Activated CD4-positive, alpha-beta T cell treated with anti-CD3 and anti-CD28 coated beads, Interleukin-2, amount 50 U/mL, for 4 hours (primary cell): ENCODE measurements around the gene IL5.
"Not testable (repeated sequence)": the region's sequence is repeated elsewhere in the genome, so short reads cannot be mapped to it uniquely, and the experiment has no call there.

Source experiments
- DNase-seq, 2 experiments: peaks; one replicate each; pipeline ENCODE4 v3.0.0-alpha.2; 2020

Gene IL5

DNA sequence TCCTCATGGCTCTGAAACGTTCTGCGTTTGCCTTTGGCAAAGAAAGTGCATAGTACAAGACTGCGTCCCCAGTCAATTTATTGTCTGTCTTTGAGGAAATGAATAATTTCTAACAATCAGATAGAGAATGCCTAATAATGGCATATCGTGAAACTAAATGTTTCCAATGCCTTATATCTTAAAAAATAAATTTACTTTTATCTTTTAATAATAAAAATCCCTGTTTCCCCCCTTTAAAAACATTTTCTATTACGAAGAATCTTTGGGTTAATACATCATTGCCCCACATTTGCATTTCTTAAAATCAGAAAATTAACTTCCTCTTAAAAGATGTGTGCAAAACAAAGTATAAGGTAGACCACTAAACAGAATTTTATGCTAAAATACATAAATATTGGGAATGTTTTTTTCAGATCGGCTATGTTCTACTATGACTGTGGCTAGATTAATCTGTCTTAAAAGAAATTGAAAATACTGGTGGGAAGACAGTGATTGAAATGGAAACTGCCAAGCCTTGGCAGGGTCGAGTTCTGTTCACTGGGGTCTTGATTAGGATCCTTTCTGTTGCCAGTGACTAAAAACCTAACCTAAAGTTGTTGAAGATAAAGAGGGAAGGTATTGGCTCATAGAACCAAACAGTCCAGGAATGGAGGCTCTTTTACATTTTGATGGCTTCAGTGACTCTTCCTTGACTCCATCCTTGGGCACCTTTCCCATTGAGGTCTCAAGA is at the start of gene IL5:
TSS of gene IL5 (minus strand) at position 51 of the 730 bp plus-strand sequence. CDS start at position 7, 44 bp downstream.
- no peak for DNase-seq

DNA sequence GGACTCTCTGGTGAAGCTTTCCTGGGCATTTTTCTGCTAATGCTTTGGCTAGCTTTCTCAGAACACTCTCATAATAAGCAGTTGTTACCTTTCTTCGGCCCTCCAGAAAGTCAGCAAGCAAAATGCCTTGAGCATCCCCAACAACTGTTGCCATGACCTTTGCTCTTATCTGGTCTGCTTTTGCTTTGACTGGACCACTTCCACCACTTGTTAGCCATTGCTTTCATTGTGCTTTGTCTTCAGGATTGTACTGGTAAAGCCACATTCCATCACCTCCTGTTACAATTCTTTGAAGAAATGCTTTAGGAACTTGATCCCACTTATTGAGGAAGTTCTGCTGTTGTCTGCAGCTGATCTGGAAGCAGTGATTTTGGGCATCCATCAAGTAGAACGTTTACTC is 49.2 kb upstream of the IL5 start:
- no peak for DNase-seq

- DNase-seq: no peak
Observed at GRCh38 chr5:132591145-132591544, 47.8 kb upstream of the IL5 start.

DNA sequence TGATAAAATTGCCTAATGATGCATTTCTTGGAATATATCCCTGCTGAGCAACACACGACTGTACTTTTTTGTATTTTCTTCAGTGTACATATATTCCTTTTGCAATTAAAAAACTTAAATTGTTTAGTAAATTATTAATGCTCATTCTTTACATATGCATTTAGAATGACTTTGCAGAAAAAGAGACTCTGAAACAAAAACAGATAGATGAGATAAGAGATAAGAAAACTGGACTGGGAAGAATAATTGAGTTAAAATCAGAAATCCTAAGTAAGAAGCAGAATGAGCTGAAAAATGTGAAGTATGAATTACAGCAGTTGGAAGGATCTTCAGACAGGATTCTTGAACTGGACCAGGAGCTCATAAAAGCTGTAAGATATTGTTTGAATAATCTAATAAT is 46.1 kb upstream of the IL5 start:
- no peak for DNase-seq

- no peak for DNase-seq
Observed at GRCh38 chr5:132586063-132586462, 42.7 kb upstream of the IL5 start.

- DNase-seq: not testable (repeated sequence)
Observed at GRCh38 chr5:132584560-132584959, 41.2 kb upstream of the IL5 start.

- no peak for DNase-seq
Observed at GRCh38 chr5:132576123-132576522, 32.8 kb upstream of the IL5 start.

DNA sequence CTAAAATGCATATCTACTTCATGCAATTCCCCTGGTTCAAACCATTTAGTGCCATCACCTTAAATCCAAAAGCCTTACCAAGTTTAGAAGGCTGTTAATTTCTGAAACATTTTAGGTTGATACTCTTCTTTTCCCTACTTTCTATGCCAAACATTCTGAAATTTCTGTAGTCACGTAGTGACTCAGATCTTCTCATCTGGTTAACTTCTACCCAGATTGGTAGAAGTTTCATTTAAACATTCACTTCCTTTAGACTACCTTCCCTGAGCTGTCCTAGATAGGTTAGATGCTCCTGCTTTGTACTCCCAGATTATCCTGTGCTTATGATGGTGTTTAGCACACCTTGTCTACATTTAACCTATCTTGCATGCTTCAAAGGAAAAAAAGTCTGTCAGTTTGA is 23.3 kb upstream of the IL5 start:
- DNase-seq: no peak

GRCh38 chr5:132564555-132564954 is 21.2 kb upstream of the IL5 start:
- DNase-seq: not testable (repeated sequence)

DNA sequence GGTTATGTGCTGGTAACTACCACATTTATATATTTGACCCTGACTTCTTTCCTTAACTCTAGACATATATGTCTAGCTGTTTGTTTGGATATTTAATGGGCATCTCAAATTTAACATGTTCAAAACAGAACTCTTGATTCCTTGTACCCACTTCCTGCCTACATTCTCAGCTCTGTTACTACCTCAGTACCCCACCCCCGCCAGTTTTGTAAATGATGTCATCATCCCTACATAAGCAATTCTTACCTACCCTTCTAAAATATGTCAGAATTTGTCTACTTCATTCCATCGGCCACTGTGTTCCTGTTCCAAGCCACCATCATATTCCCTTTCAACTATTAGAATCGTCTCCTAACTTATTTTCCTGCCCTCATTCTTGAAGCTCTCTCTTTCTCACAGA is 18.3 kb upstream of the IL5 start:
- no peak for DNase-seq

DNA sequence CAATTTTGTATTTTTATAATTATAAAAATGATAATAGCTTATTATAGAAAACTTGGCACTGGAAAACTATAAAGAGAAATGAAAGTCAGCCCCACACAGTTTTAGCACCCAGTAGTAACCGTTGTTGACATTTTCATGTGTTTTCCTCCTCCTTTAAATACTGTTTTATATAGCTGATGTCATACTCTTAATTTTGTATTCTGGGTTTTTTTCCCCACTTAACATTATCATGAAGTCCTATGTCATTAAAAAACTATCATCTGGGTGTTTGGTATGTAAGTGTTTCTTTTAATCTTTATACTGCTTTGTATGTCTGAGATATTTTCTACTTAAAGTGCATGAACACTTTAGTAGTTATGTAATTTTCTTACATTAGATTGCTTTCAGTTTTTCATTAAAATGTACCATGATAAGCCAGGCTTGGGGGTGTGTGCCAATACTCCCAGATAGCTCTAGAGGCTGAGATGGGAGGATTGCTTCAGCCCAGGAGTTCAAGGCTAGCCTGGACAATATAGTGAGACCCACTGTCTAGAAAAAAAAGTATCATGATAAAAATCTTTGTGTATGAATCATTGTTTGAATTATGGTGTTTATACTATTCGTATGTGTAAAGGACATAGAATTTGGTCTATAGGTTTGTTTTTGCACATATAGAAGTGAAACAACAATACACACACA is 16.2 kb upstream of the IL5 start:
- DNase-seq: no peak

GRCh38 chr5:132557478-132558172 is 14.3 kb upstream of the IL5 start:
- peak; percentile 8 for DNase-seq

DNA sequence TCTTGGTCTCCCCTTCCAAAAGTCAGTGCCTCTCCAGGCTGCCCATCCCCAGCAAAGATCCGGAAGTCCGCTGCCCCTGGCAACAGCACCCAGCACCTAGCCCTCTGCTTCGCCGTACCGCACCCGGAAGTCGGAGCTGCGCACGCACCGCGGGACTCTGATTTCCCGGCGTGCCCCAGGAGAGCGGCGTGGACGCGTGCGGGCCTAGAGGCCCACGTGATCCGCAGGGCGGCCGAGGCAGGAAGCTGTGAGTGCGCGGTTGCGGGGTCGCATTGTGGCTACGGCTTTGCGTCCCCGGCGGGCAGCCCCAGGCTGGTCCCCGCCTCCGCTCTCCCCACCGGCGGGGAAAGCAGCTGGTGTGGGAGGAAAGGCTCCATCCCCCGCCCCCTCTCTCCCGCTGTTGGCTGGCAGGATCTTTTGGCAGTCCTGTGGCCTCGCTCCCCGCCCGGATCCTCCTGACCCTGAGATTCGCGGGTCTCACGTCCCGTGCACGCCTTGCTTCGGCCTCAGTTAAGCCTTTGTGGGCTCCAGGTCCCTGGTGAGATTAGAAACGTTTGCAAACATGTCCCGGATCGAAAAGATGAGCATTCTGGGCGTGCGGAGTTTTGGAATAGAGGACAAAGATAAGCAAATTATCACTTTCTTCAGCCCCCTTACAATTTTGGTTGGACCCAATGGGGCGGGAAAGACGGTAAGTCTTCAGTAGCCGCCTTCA is 13.6 kb upstream of the IL5 start, which contains the start of gene RAD50:
TSS of gene RAD50 (plus strand) at position 215 of the 715 bp plus-strand sequence. CDS start at position 563, 348 bp downstream.
- DNase-seq: peak; percentile 86 to 88

GRCh38 chr5:132556153-132556762 is 12.9 kb upstream of the IL5 start:
- no peak for DNase-seq

DNA sequence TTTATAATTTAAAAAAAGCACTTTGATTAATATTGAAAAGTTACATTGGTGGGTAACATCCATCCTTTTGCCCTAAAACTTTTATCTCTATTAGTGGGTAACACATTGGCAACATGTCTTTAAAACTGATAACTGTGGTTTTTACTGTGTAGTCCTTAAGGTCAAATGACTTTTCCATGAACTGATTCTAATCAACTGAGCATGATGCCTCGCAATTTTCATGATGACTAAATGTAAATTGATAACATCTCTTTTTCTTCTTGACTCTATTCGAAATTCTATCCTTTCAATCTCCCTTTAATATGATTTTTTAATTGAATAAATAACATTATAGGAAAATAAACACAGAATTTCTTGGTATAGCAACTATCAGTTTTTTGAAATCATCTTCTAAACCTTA is 6.3 kb upstream of the IL5 start:
- no peak for DNase-seq

GRCh38 chr5:132548834-132549233 is 5.5 kb upstream of the IL5 start:
- DNase-seq: not testable (repeated sequence)

GRCh38 chr5:132547269-132547668 is 3.9 kb upstream of the IL5 start:
- DNase-seq: no peak

DNA sequence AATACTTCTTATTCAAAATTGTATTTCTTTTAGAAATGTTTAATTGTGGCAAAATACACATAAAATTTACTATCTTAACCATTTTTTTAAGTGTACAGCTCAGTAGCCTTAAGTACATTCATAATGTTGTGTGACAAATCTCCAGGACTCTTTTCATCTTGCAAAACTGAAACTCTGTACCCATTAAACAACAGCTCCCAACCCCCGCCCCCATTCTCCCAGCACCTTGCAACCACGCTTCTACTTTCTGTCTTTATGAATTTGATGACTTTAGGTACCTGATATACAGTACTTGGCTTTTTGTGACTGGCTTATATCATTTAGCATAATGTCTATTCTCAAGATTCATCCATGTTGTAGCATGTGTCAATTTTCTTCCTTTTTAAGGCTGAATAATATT is 2.8 kb upstream of the IL5 start:
- DNase-seq: no peak

GRCh38 chr5:132540764-132541163 is 2.6 kb downstream of the IL5 start:
- DNase-seq: no peak

DNA sequence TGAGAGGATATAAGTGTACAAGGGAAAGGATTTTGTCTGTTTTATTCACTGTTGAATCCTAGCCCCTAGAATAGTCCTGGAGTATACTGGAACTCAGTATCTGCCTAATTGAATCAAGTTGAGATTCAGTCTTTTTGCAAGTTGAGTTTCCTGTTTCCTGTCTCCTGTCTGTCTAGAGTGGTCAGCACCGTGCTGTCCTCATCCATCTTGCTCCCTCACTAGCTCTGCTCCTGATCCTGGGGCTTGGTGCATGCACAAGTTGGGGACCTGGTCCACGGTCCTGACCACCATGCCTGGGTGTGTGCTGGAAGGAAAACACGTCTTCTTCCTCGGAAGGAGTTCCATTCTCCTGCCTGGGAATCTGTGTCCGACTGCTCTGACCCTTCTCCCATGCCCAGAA is 3.2 kb downstream of the IL5 start:
- DNase-seq: no peak

GRCh38 chr5:132539716-132540115 is 3.6 kb downstream of the IL5 start:
- DNase-seq: no peak

GRCh38 chr5:132530946-132531345 is 12.4 kb downstream of the IL5 start:
- no peak for DNase-seq
